ENCODE results near the gene DNAJC1.

Gene DNAJC1

DNA sequence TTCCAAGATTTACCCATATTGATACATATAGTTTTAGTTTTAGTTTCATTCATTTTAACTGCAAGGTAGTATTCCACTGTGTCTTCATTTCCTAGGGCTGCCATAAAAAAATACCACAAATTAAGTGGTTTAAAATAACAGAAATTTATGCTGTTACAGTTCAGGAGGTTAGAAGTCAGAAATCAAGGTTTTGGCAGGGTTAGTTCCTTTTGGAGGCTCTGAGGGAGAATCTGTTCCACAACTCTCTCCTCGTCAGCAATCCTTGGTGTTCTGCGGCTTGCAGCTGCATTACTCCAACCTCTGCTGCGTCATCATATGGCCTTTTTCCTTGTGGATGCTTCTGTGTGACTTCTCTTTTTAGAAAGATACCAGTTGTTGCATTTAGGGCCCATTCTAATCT is 176.2 kb downstream of the DNAJC1 start:
- no peak overlapping the region for H2AFZ ChIP-seq (ENCODE audit: insufficient read depth, low read length, poor library complexity)
- H2AK5ac ChIP-seq (ENCODE audit: low read length): no peak overlapping the region
- no peak overlapping the region for H3K18ac ChIP-seq (ENCODE audit: low read length)
- H4K8ac ChIP-seq (ENCODE audit: low read depth, low read length): no peak overlapping the region
- no peaks in the 10 kb centered on the region for H3K79me1 ChIP-seq (ENCODE audit: low read length)
- no peaks in the 10 kb centered on the region for H3K79me2 ChIP-seq (ENCODE audit: control insufficient read depth, insufficient read depth, low read length, poor library complexity)
- no peak overlapping the region for H3K4me2 ChIP-seq (ENCODE audit: low read length)
- no peak overlapping the region for H4K91ac ChIP-seq (ENCODE audit: low read depth, low read length)
- peaks cover 7 to 12% of the 10 kb centered on the region in 2 experiments for H3K36me3 ChIP-seq (ENCODE audit: control insufficient read depth in 1 of 2, insufficient read depth in 2 of 2, low read length in 2 of 2)
- H3K4ac ChIP-seq (ENCODE audit: low read depth, low read length): no peak overlapping the region
- H3K27ac ChIP-seq (ENCODE audit: low read depth, low read length): no peak overlapping the region
- H2BK12ac ChIP-seq (ENCODE audit: low read length): no peak overlapping the region
- no peak overlapping the region for H3K23ac ChIP-seq (ENCODE audit: low read length)
- WGBS (ENCODE audit: extremely low coverage, insufficient coverage, insufficient read length): no CpG with 5 or more reads among the region's 3 CpGs
- no peak overlapping the region for H3K14ac ChIP-seq (ENCODE audit: low read length)
- peaks cover 7% of the 10 kb centered on the region for H3K9me3 ChIP-seq (ENCODE audit: insufficient read depth, low read depth, low read length)
- no peaks in the 10 kb centered on the region for H3K27me3 ChIP-seq (ENCODE audit: insufficient read depth, low read length)
- H4K12ac ChIP-seq (ENCODE audit: low read depth, low read length): no peak overlapping the region
- no peak overlapping the region for H2BK5ac ChIP-seq (ENCODE audit: low read depth, low read length, poor library complexity)
- no peak overlapping the region for H3K4me3 ChIP-seq (ENCODE audit: low read depth, low read length)
- no peak for DNase-seq
- no peak overlapping the region for H3K9ac ChIP-seq (ENCODE audit: low read length)
- H3K4me1 ChIP-seq (ENCODE audit: control insufficient read depth in 1 of 2, insufficient read depth in 2 of 2, low read length in 2 of 2): no peaks in the 10 kb centered on the region
- H2BK120ac ChIP-seq (ENCODE audit: insufficient read depth, low read length, poor library complexity): no peak overlapping the region

DNA sequence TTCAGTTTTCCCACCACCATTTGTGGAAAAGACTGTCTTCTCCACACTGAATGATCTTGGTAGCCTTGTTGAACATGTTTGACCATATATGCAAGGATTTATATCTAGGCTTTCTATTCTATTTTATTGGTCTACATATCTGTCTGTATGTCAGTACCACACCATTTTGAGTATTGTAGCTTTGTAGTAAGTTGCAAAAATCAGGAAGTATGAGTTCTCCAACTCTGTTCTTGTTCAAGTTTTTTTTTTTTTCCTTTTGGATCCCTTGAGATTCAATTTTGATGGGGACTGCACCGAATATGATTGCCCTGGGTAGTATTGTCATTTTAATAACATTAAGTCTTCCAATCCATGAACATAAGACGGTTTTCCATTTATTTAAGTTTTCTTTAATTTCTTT is 176.8 kb downstream of the DNAJC1 start:
- Histone ChIP-seq H3K27ac (ENCODE audit: low read depth, low read length) (no peak overlapping the region), H3K4ac (ENCODE audit: low read depth, low read length) (no peak overlapping the region), H3K4me2 (ENCODE audit: low read length) (no peak overlapping the region), H3K9me3 (ENCODE audit: insufficient read depth, low read depth, low read length) (peaks cover 7% of the 10 kb centered on the region), H3K14ac (ENCODE audit: low read length) (no peak overlapping the region), H2BK5ac (ENCODE audit: low read depth, low read length, poor library complexity) (no peak overlapping the region), H4K91ac (ENCODE audit: low read depth, low read length) (no peak overlapping the region), H2BK12ac (ENCODE audit: low read length) (no peak overlapping the region), H3K18ac (ENCODE audit: low read length) (no peak overlapping the region), H4K12ac (ENCODE audit: low read depth, low read length) (no peak overlapping the region), H3K9ac (ENCODE audit: low read length) (no peak overlapping the region), H4K8ac (ENCODE audit: low read depth, low read length) (no peak overlapping the region), H3K79me2 (ENCODE audit: control insufficient read depth, insufficient read depth, low read length, poor library complexity) (no peaks in the 10 kb centered on the region), H3K4me1 (ENCODE audit: control insufficient read depth in 1 of 2, insufficient read depth in 2 of 2, low read length in 2 of 2) (no peaks in the 10 kb centered on the region), H3K23ac (ENCODE audit: low read length) (no peak overlapping the region), H3K27me3 (ENCODE audit: insufficient read depth, low read length) (no peaks in the 10 kb centered on the region), H2AK5ac (ENCODE audit: low read length) (no peak overlapping the region), H2AFZ (ENCODE audit: insufficient read depth, low read length, poor library complexity) (no peak overlapping the region), H3K79me1 (ENCODE audit: low read length) (no peaks in the 10 kb centered on the region), H3K36me3 (ENCODE audit: control insufficient read depth in 1 of 2, insufficient read depth in 2 of 2, low read length in 2 of 2) (peaks cover 7 to 12% of the 10 kb centered on the region in 2 experiments), H2BK120ac (ENCODE audit: insufficient read depth, low read length, poor library complexity) (no peak overlapping the region), H3K4me3 (ENCODE audit: low read depth, low read length) (no peak overlapping the region)
- no peak for DNase-seq
- WGBS (ENCODE audit: extremely low coverage, insufficient coverage, insufficient read length): no CpG with 5 or more reads among the region's 2 CpGs

GRCh38 chr10:21825345-21825744 is 178.2 kb downstream of the DNAJC1 start:
- peaks cover 6 to 8% of the 10 kb centered on the region in 2 experiments for H3K36me3 ChIP-seq (ENCODE audit: control insufficient read depth in 1 of 2, insufficient read depth in 2 of 2, low read length in 2 of 2)
- H3K79me1 ChIP-seq (ENCODE audit: low read length): peaks cover 3% of the 10 kb centered on the region
- WGBS (ENCODE audit: extremely low coverage, insufficient coverage, insufficient read length): no CpG with 5 or more reads among the region's 3 CpGs
- H3K4me2 ChIP-seq (ENCODE audit: low read length): no peak overlapping the region
- H3K23ac ChIP-seq (ENCODE audit: low read length): no peak overlapping the region
- H3K14ac ChIP-seq (ENCODE audit: low read length): no peak overlapping the region
- no peaks in the 10 kb centered on the region for H3K27me3 ChIP-seq (ENCODE audit: insufficient read depth, low read length)
- H3K18ac ChIP-seq (ENCODE audit: low read length): no peak overlapping the region
- no peak overlapping the region for H3K4ac ChIP-seq (ENCODE audit: low read depth, low read length)
- no peak for DNase-seq
- no peaks in the 10 kb centered on the region for H3K79me2 ChIP-seq (ENCODE audit: control insufficient read depth, insufficient read depth, low read length, poor library complexity)
- peaks cover 2 to 5% of the 10 kb centered on the region in 2 experiments for H3K4me1 ChIP-seq (ENCODE audit: control insufficient read depth in 1 of 2, insufficient read depth in 2 of 2, low read length in 2 of 2)
- H3K27ac ChIP-seq (ENCODE audit: low read depth, low read length): no peak overlapping the region
- H3K9me3 ChIP-seq (ENCODE audit: insufficient read depth, low read depth, low read length): peaks cover 7% of the 10 kb centered on the region
- H3K9ac ChIP-seq (ENCODE audit: low read length): no peak overlapping the region
- no peak overlapping the region for H2AK5ac ChIP-seq (ENCODE audit: low read length)
- no peak overlapping the region for H3K4me3 ChIP-seq (ENCODE audit: low read depth, low read length)
- H4K8ac ChIP-seq (ENCODE audit: low read depth, low read length): no peak overlapping the region
- no peak overlapping the region for H2BK12ac ChIP-seq (ENCODE audit: low read length)
- no peak overlapping the region for H4K91ac ChIP-seq (ENCODE audit: low read depth, low read length)
- H4K12ac ChIP-seq (ENCODE audit: low read depth, low read length): no peak overlapping the region
- H2BK120ac ChIP-seq (ENCODE audit: insufficient read depth, low read length, poor library complexity): no peak overlapping the region
- no peak overlapping the region for H2BK5ac ChIP-seq (ENCODE audit: low read depth, low read length, poor library complexity)
- no peak overlapping the region for H2AFZ ChIP-seq (ENCODE audit: insufficient read depth, low read length, poor library complexity)

- Histone ChIP-seq H3K27me3 (ENCODE audit: insufficient read depth, low read length) (no peaks in the 10 kb centered on the region), H3K18ac (ENCODE audit: low read length) (no peak overlapping the region), H3K4ac (ENCODE audit: low read depth, low read length) (no peak overlapping the region), H3K4me1 (ENCODE audit: control insufficient read depth in 1 of 2, insufficient read depth in 2 of 2, low read length in 2 of 2) (peaks cover 3 to 5% of the 10 kb centered on the region in 2 experiments), H2BK120ac (ENCODE audit: insufficient read depth, low read length, poor library complexity) (no peak overlapping the region), H4K12ac (ENCODE audit: low read depth, low read length) (no peak overlapping the region), H2BK12ac (ENCODE audit: low read length) (no peak overlapping the region), H2BK5ac (ENCODE audit: low read depth, low read length, poor library complexity) (no peak overlapping the region), H3K9ac (ENCODE audit: low read length) (no peak overlapping the region), H4K8ac (ENCODE audit: low read depth, low read length) (no peak overlapping the region), H3K9me3 (ENCODE audit: insufficient read depth, low read depth, low read length) (peaks cover 7% of the 10 kb centered on the region), H3K23ac (ENCODE audit: low read length) (no peak overlapping the region), H2AFZ (ENCODE audit: insufficient read depth, low read length, poor library complexity) (no peak overlapping the region), H3K4me2 (ENCODE audit: low read length) (no peak overlapping the region), H3K36me3 (ENCODE audit: control insufficient read depth in 1 of 2, insufficient read depth in 2 of 2, low read length in 2 of 2) (peaks cover 4 to 8% of the 10 kb centered on the region in 2 experiments), H2AK5ac (ENCODE audit: low read length) (no peak overlapping the region), H3K79me1 (ENCODE audit: low read length) (peaks cover 3% of the 10 kb centered on the region), H3K14ac (ENCODE audit: low read length) (no peak overlapping the region), H3K4me3 (ENCODE audit: low read depth, low read length) (no peak overlapping the region), H4K91ac (ENCODE audit: low read depth, low read length) (no peak overlapping the region), H3K79me2 (ENCODE audit: control insufficient read depth, insufficient read depth, low read length, poor library complexity) (no peaks in the 10 kb centered on the region), H3K27ac (ENCODE audit: low read depth, low read length) (no peak overlapping the region)
- DNase-seq: no peak
- no CpG with 5 or more reads among the region's 4 CpGs for WGBS (ENCODE audit: extremely low coverage, insufficient coverage, insufficient read length)
Observed at GRCh38 chr10:21824409-21824808, 179.1 kb downstream of the DNAJC1 start.
